Measurements from ENCODE around the gene TEKT5.

DNA sequence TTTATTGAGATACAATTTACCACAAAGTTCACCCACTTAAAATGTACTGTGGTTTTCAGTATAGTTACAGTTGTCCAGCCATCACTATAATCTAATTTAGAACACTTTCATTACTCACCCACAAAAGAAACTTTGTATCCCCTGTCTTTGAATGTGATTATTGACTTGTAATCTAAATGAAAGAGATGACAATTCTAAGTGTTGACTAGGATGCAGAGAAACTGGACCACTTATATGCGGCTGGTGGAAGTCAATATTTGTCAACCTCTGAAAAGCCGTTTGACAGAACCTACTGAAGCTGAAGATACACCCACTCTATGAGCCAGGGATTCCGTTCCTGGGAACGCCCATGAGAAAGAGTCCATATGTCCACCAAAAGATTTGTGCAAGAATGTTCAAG, 36.8 kb downstream of the TEKT5 start:
- TF ChIP-seq, protein P1, sequence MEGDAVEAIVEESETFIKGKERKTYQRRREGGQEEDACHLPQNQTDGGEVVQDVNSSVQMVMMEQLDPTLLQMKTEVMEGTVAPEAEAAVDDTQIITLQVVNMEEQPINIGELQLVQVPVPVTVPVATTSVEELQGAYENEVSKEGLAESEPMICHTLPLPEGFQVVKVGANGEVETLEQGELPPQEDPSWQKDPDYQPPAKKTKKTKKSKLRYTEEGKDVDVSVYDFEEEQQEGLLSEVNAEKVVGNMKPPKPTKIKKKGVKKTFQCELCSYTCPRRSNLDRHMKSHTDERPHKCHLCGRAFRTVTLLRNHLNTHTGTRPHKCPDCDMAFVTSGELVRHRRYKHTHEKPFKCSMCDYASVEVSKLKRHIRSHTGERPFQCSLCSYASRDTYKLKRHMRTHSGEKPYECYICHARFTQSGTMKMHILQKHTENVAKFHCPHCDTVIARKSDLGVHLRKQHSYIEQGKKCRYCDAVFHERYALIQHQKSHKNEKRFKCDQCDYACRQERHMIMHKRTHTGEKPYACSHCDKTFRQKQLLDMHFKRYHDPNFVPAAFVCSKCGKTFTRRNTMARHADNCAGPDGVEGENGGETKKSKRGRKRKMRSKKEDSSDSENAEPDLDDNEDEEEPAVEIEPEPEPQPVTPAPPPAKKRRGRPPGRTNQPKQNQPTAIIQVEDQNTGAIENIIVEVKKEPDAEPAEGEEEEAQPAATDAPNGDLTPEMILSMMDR (conservative IDR thresholded peaks at IDR 0.05; ENCODE audit: low read length) = no peak
- TF ChIP-seq EZH2phosphoT487 (IDR thresholded peaks at IDR 0.05; ENCODE audit: borderline replicate concordance) = no peak
